NCI-H1105 (cell line): ENCODE results near the gene CNTN4.

ENCODE experiments used
- DNase-seq: peaks from one replicate; lab custom pipeline; 2025; lab: John Stamatoyannopoulos, UW

Gene CNTN4

GRCh38 chr3:2392981-2393380 is 294.3 kb downstream of the CNTN4 start:
- DNase-seq, result no peak

- DNase-seq, result no peak
Measured at GRCh38 chr3:2415083-2415482, 316.4 kb downstream of the CNTN4 start.

GRCh38 chr3:2420919-2421318 is 322.3 kb downstream of the CNTN4 start:
- no peak for DNase-seq

GRCh38 chr3:2423143-2423542 is 324.5 kb downstream of the CNTN4 start:
- DNase-seq, result no peak

GRCh38 chr3:2441558-2441957 is 342.9 kb downstream of the CNTN4 start:
- DNase-seq, result no peak

- no peak for DNase-seq
Measured at GRCh38 chr3:2446146-2446545, 347.5 kb downstream of the CNTN4 start.

GRCh38 chr3:2452249-2452648 is 353.6 kb downstream of the CNTN4 start:
- peak; percentile 51 for DNase-seq

GRCh38 chr3:2454865-2455264 is 356.2 kb downstream of the CNTN4 start:
- DNase-seq, result no peak

GRCh38 chr3:2456788-2457187 is 358.1 kb downstream of the CNTN4 start:
- DNase-seq, result no peak

GRCh38 chr3:2458816-2459215 is 360.1 kb downstream of the CNTN4 start:
- no peak for DNase-seq

- DNase-seq, result no peak
Measured at GRCh38 chr3:2465842-2466241, 367.2 kb downstream of the CNTN4 start.

- no peak for DNase-seq
Measured at GRCh38 chr3:2468816-2469215, 370.1 kb downstream of the CNTN4 start.

- no peak for DNase-seq
Measured at GRCh38 chr3:2476996-2477395, 378.3 kb downstream of the CNTN4 start.

- no peak for DNase-seq
Measured at GRCh38 chr3:2477620-2478019, 379.0 kb downstream of the CNTN4 start.

- DNase-seq, result no peak
Measured at GRCh38 chr3:2484162-2485026, 385.7 kb downstream of the CNTN4 start.

GRCh38 chr3:2485027-2485375 is 386.3 kb downstream of the CNTN4 start:
- DNase-seq, result no peak

- no peak for DNase-seq
Measured at GRCh38 chr3:2495746-2496145, 397.1 kb downstream of the CNTN4 start.

GRCh38 chr3:2504912-2505311 is 406.2 kb downstream of the CNTN4 start:
- no peak for DNase-seq

- DNase-seq, result no peak
Measured at GRCh38 chr3:2506776-2507175, 408.1 kb downstream of the CNTN4 start.

GRCh38 chr3:2510591-2511145 is 412.0 kb downstream of the CNTN4 start:
- no peak for DNase-seq

- DNase-seq, result peak; percentile 88
Measured at GRCh38 chr3:2511356-2511755, 412.7 kb downstream of the CNTN4 start.

- no peak for DNase-seq
Measured at GRCh38 chr3:2512881-2513280, 414.2 kb downstream of the CNTN4 start.

- no peak for DNase-seq
Measured at GRCh38 chr3:2513986-2514385, 415.3 kb downstream of the CNTN4 start.
